ENCODE measurements around the gene HSF4.
"Not testable (repeated sequence)": the region's sequence is repeated elsewhere in the genome, so short reads cannot be mapped to it uniquely, and the experiment has no call there.

The HSF4 gene

GRCh38 chr16:67164599-67165061 lies at the start of gene HSF4:
Gene HSF4, plus strand, starts transcription at chr16:67164745. Its CDS starts 67 bp downstream, at chr16:67164812.
- DNase-seq: no peak

GRCh38 chr16:67114793-67115192 lies 49.8 kb upstream of the HSF4 start:
- DNase-seq: no peak

- no peak for DNase-seq
Observed at GRCh38 chr16:67115639-67116038, 48.9 kb upstream of the HSF4 start.

GRCh38 chr16:67116388-67117311 lies 47.9 kb upstream of the HSF4 start:
- DNase-seq: no peak

- no peak for DNase-seq
Observed at GRCh38 chr16:67117716-67118115, 46.8 kb upstream of the HSF4 start.

GRCh38 chr16:67120025-67120424 lies 44.5 kb upstream of the HSF4 start:
- no peak for DNase-seq

GRCh38 chr16:67122799-67123198 lies 41.7 kb upstream of the HSF4 start:
- not testable (repeated sequence) for DNase-seq

- no peak for DNase-seq
Observed at GRCh38 chr16:67128417-67128816, 36.1 kb upstream of the HSF4 start.

GRCh38 chr16:67128887-67129286 lies 35.7 kb upstream of the HSF4 start:
- no peak for DNase-seq

GRCh38 chr16:67129422-67129821 lies 35.1 kb upstream of the HSF4 start:
- DNase-seq: no peak

- no peak for DNase-seq
Observed at GRCh38 chr16:67137605-67138004, 26.9 kb upstream of the HSF4 start.

GRCh38 chr16:67141391-67141790 lies 23.2 kb upstream of the HSF4 start:
- no peak for DNase-seq

- no peak for DNase-seq
Observed at GRCh38 chr16:67142342-67142741, 22.2 kb upstream of the HSF4 start.

- no peak for DNase-seq
Observed at GRCh38 chr16:67144943-67145342, 19.6 kb upstream of the HSF4 start.

GRCh38 chr16:67145746-67146145 lies 18.8 kb upstream of the HSF4 start:
- no peak for DNase-seq

- DNase-seq: no peak
Observed at GRCh38 chr16:67146523-67147357, 17.8 kb upstream of the HSF4 start.

GRCh38 chr16:67147437-67148140 lies 17.0 kb upstream of the HSF4 start:
- DNase-seq: no peak

GRCh38 chr16:67148221-67148620 lies 16.3 kb upstream of the HSF4 start:
- no peak for DNase-seq

- no peak for DNase-seq
Observed at GRCh38 chr16:67148656-67149275, 15.8 kb upstream of the HSF4 start.

- no peak for DNase-seq
Observed at GRCh38 chr16:67149276-67150046, 15.1 kb upstream of the HSF4 start.

- no peak for DNase-seq
Observed at GRCh38 chr16:67150047-67150832, 14.3 kb upstream of the HSF4 start.
